ENCODE measurements around the gene LHFPL3.

The LHFPL3 gene

GRCh38 chr7:104894726-104895521 is 566.5 kb downstream of the LHFPL3 start:
- H3K27me3 ChIP-seq, result no peaks in the 10 kb centered on the region
- H3K27ac ChIP-seq, result no peak overlapping the region
- no peak for TF ChIP-seq CTCF (IDR thresholded peaks at IDR 0.05)
- no peaks in the 10 kb centered on the region for H3K36me3 ChIP-seq
- no peaks in the 10 kb centered on the region for H3K4me1 ChIP-seq
- intact Hi-C loops (cut with DNase I; ENCODE audit: low total_unique reads), result no loop called here
- H3K4me3 ChIP-seq, result no peak overlapping the region
- DNase-seq, result no peak
- no peaks in the 10 kb centered on the region for H3K9me3 ChIP-seq

DNA sequence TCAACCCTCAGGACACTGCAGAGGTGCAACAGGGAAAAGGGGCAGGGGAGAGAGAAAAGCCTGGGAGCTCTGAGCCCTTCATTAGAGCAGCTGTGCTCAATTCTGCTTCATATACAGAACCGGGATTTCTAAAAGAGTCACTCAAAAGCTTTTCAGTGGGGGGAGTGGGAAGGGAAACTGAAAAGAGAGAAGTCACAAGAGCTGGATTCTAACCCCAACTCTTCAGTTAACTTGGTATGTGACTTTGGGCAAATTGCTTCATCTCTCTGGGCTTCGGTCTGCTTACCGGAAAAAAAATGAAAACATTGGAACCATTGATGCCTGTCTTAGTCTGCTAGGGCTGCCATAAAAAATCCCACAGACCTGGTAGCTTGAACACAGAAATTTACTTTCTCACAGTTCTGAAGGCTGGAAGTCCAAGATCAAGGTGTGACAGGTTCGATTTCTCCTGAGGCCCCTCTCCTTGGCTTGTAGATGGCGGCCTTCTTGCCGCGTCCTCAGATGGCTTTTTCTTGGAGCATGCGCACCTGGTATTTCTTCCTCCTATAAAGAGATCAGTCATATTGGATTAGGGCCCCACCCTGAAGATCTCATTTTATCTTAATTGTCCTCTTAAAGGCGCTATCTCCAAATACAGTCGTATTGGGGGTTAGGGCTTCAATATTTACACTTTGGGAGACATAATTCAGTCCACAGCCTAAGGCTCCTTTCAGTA is 567.3 kb downstream of the LHFPL3 start:
- no peak for DNase-seq
- Histone ChIP-seq H3K4me1 (no peaks in the 10 kb centered on the region), H3K9me3 (no peaks in the 10 kb centered on the region), H3K4me3 (no peak overlapping the region), H3K27me3 (no peaks in the 10 kb centered on the region), H3K27ac (no peak overlapping the region), H3K36me3 (no peaks in the 10 kb centered on the region)
- intact Hi-C loops (cut with DNase I; ENCODE audit: low total_unique reads), result no loop called here
- no peak for TF ChIP-seq CTCF (IDR thresholded peaks at IDR 0.05)

DNA sequence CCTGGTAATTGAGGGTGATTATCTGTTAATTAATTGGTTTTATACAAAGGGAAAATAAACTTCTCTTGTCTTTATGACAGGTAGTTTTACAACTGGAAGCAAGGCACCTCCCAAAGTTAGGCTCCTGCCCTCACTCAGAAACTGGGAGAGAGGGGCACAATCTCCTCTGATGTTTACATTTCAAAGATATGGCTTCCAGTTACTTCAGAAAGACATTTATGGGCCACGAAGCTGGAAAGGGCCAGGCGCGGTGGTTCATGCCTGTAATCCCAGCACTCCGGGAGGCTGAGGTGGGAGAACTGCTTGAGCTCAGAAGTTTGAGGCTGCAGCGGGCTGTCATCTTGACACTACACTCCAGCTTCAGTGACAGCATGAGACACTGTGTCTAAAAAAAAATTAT is 570.0 kb downstream of the LHFPL3 start:
- no peaks in the 10 kb centered on the region for H3K27me3 ChIP-seq
- no peaks in the 10 kb centered on the region for H3K9me3 ChIP-seq
- TF ChIP-seq CTCF (IDR thresholded peaks at IDR 0.05), result no peak
- no peaks in the 10 kb centered on the region for H3K4me1 ChIP-seq
- no peaks in the 10 kb centered on the region for H3K36me3 ChIP-seq
- no peak for DNase-seq
- intact Hi-C loops (cut with DNase I; ENCODE audit: low total_unique reads), result no loop called here
- H3K27ac ChIP-seq, result no peak overlapping the region
- H3K4me3 ChIP-seq, result no peak overlapping the region

GRCh38 chr7:104900525-104901239 is 572.3 kb downstream of the LHFPL3 start:
- DNase-seq, result no peak
- Histone ChIP-seq H3K4me3 (no peak overlapping the region), H3K27ac (no peak overlapping the region)

GRCh38 chr7:104901240-104901619 is 572.8 kb downstream of the LHFPL3 start:
- Histone ChIP-seq H3K4me1 (no peaks in the 10 kb centered on the region), H3K4me3 (no peak overlapping the region), H3K27ac (no peak overlapping the region), H3K36me3 (no peaks in the 10 kb centered on the region), H3K27me3 (no peaks in the 10 kb centered on the region), H3K9me3 (no peaks in the 10 kb centered on the region)
- intact Hi-C loops (cut with DNase I; ENCODE audit: low total_unique reads), result no loop called here
- DNase-seq, result no peak
- TF ChIP-seq CTCF (IDR thresholded peaks at IDR 0.05), result no peak

More at GRCh38 chr7:104900525-104901239, 572.3 kb downstream of the LHFPL3 start:
- Histone ChIP-seq H3K4me1 (no peaks in the 10 kb centered on the region), H3K9me3 (no peaks in the 10 kb centered on the region), H3K36me3 (no peaks in the 10 kb centered on the region), H3K27me3 (no peaks in the 10 kb centered on the region)
- intact Hi-C loops (cut with DNase I; ENCODE audit: low total_unique reads), result no loop called here
- TF ChIP-seq CTCF (IDR thresholded peaks at IDR 0.05), result no peak

Measured in tibial artery (tissue), 4 donors.